ENCODE results near the gene ACOT13. TPM values are rescaled to one million over a fixed set of nuclear protein-coding genes. Genes with fewer than 3 reads are reported as not detected.
A peak's percentile ranks its signal among the peaks of the same experiment; 100 is the strongest.
"Not testable (repeated sequence)": the region's sequence is repeated elsewhere in the genome, so short reads cannot be mapped to it uniquely, and the experiment has no call there.

Gene ACOT13
- total RNA-seq, 2 experiments from 2014 or later = 16.6 to 20.6 TPM

GRCh38 chr6:24734710-24735109, 67.8 kb downstream of the ACOT13 start:
- DNase-seq; POLR2A ChIA-PET; ATAC-seq (ENCODE audit: low read depth); H3K36me3 Mint-ChIP-seq; H3K27ac Mint-ChIP-seq; H3K27me3 Mint-ChIP-seq; H3K4me1 Mint-ChIP-seq; H3K4me3 Mint-ChIP-seq: not testable (repeated sequence)
- H3K9me3 Mint-ChIP-seq = peaks cover 13% of the 10 kb centered on the region

DNA sequence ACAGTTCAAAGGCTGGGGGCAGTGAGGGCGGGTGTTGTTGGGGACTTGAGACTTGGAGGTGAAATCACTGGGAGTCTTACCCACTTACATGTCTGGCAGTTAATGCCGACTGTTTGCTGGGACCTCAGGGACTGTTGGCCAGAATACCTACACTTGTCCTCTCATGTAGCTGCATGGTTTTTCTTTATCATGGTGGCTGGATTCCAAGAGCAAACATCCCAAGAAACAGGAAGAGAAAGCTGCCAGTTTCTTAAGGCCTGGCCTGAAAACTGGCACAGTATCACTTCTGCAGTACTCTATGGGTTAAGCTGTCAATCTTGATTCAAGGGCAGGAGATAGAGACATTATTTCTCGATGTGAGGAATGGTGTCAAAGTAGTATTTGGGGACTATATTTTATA, 71.9 kb downstream of the ACOT13 start:
- Mint-ChIP-seq H3K4me3 (no peak overlapping the region), H3K9me3 (peaks cover 1% of the 10 kb centered on the region), H3K36me3 (no peaks in the 10 kb centered on the region), H3K27ac (no peak overlapping the region), H3K4me1 (peaks cover 14% of the 10 kb centered on the region), H3K27me3 (peaks cover 4% of the 10 kb centered on the region)
- DNase-seq (no peak), ATAC-seq (ENCODE audit: low read depth) (no peak)
- POLR2A ChIA-PET = no interaction called here

DNA sequence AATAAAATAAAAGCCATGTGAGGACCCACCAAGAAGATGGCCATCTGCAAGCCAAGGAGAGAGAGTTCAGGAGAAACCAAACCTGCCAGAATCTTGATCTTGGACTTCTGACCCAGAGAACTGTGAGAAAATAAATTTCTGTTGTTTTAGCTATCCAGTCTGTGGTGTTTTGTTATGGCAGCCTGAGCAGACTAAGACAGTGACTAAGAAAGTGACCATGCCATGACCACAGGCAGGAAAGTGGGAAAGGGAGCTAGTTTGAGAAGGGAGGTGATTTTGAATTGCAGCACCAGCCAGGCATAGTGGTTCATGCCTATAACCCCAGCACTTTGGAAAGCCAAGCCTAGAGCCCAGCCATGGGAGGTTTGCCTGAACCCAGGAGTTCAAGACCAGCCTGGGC, 74.0 kb downstream of the ACOT13 start:
- Mint-ChIP-seq H3K27ac (no peak overlapping the region), H3K9me3 (peaks cover 1% of the 10 kb centered on the region), H3K4me3 (no peak overlapping the region), H3K4me1 (peaks cover 8% of the 10 kb centered on the region), H3K27me3 (peaks cover 4% of the 10 kb centered on the region), H3K36me3 (no peaks in the 10 kb centered on the region)
- ATAC-seq (ENCODE audit: low read depth) (no peak), DNase-seq (no peak)
- POLR2A ChIA-PET = no interaction called here

DNA sequence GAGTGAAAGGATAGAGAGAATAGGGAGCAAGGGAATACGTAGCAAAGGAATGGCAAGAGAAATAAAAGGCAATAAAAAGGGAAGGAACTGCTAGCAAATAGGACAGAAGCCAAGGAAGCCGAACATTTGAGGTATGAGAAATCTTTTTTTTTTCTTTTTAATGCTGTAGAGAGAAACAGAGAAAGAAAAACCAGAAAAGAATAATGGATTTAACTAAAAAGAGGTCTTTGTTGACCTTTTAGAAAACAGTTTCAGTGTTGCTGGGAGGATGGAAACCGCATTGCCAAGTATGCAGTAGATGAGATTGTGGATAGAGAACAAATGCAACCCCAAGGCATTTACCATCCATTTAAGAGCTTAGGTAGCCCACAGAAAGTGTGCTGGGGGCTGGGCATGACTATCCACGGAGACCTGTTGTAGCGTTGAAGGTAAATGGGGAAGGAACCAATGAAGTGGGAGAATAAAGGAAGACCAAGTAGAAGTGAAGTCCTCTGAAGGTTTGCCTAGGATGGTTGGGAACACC, 75.4 kb downstream of the ACOT13 start:
- H3K27me3 Mint-ChIP-seq = no peaks in the 10 kb centered on the region
- POLR2A ChIA-PET = no interaction called here

GRCh38 chr6:24743265-24743943, 76.5 kb downstream of the ACOT13 start:
- ATAC-seq (ENCODE audit: low read depth) (peak; percentile 54), DNase-seq (no peak)
- H3K27me3 Mint-ChIP-seq = no peaks in the 10 kb centered on the region
- H3K4me3 Mint-ChIP-seq = no peak overlapping the region
- H3K9me3 Mint-ChIP-seq = peaks cover 1% of the 10 kb centered on the region
- H3K4me1 Mint-ChIP-seq = peaks cover 5% of the 10 kb centered on the region
- no peak overlapping the region for H3K27ac Mint-ChIP-seq
- H3K36me3 Mint-ChIP-seq = no peaks in the 10 kb centered on the region
- POLR2A ChIA-PET = interaction anchor here (1.0 kb wide), 1 partner anchor 22 kb away, joined by 4 read pairs; no protein-coding TSS in a partner anchor

More for the DNA sequence above, 75.4 kb downstream of the ACOT13 start:
- DNase-seq = no peak
- H3K4me3 Mint-ChIP-seq = no peak overlapping the region
- no peaks in the 10 kb centered on the region for H3K36me3 Mint-ChIP-seq
- ATAC-seq (ENCODE audit: low read depth) = no peak
- peaks cover 5% of the 10 kb centered on the region for H3K4me1 Mint-ChIP-seq
- peaks cover 1% of the 10 kb centered on the region for H3K9me3 Mint-ChIP-seq
- no peak overlapping the region for H3K27ac Mint-ChIP-seq

GRCh38 chr6:24743944-24744335, 77.1 kb downstream of the ACOT13 start:
- no peaks in the 10 kb centered on the region for H3K27me3 Mint-ChIP-seq
- peaks cover 1% of the 10 kb centered on the region for H3K9me3 Mint-ChIP-seq
- H3K4me3 Mint-ChIP-seq = no peak overlapping the region
- H3K27ac Mint-ChIP-seq = no peak overlapping the region
- DNase-seq = no peak
- H3K36me3 Mint-ChIP-seq = no peaks in the 10 kb centered on the region
- POLR2A ChIA-PET = no interaction called here
- ATAC-seq (ENCODE audit: low read depth) = no peak
- peaks cover 5% of the 10 kb centered on the region for H3K4me1 Mint-ChIP-seq

DNA sequence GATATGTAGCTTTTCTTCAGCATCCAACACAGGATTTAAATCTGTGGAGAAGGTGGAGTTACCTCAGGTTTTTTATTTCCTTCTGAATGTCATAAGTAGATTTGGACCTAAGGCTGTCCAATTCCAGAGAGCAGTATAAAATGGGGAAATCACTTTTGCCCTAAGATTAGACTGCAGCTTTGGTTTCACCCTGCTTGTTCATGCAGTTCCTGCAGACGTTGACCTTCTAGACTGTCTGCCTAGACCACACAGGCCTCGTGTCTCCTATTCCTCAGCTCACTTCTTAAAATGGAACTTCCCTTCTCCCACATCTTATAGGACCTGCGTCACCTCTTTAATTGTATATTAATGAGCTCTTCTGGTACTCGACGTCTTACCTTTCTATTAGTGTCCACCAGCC, 78.0 kb downstream of the ACOT13 start:
- ATAC-seq (ENCODE audit: low read depth) (no peak), DNase-seq (no peak)
- Mint-ChIP-seq H3K27me3 (no peaks in the 10 kb centered on the region), H3K9me3 (no peaks in the 10 kb centered on the region), H3K36me3 (no peaks in the 10 kb centered on the region), H3K4me3 (no peak overlapping the region), H3K4me1 (peaks cover 5% of the 10 kb centered on the region), H3K27ac (no peak overlapping the region)
- POLR2A ChIA-PET = interaction anchor here (0.9 to 1.0 kb wide), 2 partner anchors 14 to 23 kb away, joined by 3 read pairs; no protein-coding TSS in a partner anchor

DNA sequence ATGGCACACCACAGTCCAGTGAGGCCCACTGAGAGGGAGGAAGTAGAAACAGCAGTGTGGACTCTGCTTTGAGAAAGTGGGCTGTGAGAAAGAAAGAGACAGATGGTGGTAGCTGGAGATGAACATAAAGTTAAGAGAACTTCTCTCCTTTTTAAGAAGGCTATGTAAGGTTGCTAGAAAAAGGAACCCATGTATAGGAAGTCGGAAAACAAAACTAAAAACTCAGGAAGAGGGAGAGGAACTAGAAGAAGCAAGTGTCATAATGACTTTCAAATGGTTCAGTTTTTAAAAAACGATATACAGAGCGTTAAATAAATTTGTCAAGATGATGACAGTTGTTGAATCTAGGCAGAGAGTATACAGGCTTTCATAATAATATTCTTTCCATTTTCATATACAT, 82.4 kb downstream of the ACOT13 start:
- no peak for DNase-seq
- ATAC-seq (ENCODE audit: low read depth) = no peak
- Mint-ChIP-seq H3K4me1 (no peaks in the 10 kb centered on the region), H3K27me3 (peaks cover 12% of the 10 kb centered on the region), H3K36me3 (no peaks in the 10 kb centered on the region), H3K27ac (no peak overlapping the region), H3K4me3 (no peak overlapping the region), H3K9me3 (peaks cover 2% of the 10 kb centered on the region)
- POLR2A ChIA-PET = interaction anchor here (0.6 kb wide), 1 partner anchor 20 kb away, joined by 3 read pairs; no protein-coding TSS in a partner anchor

DNA sequence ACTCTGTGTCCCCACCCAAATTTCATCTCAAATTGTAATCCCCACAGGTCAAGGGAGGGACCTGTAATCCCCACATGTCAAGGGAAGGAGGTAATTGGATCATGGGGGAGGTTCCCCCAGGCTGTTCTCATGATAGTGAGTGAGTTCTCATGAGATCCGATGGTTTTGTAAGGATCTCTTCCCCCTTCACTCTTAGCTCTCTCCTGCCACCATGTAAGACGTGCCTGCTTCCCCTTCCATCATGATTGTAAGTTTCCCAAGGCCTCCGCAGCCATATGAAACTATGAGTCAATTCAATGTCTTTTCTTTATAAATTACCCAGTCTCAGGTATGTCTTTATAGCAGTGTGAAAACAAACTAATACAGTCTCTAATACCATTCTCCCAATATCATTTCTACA, 84.0 kb downstream of the ACOT13 start:
- H3K27me3 Mint-ChIP-seq = peaks cover 12% of the 10 kb centered on the region
- ATAC-seq (ENCODE audit: low read depth); H3K4me3 Mint-ChIP-seq; H3K36me3 Mint-ChIP-seq; DNase-seq; H3K27ac Mint-ChIP-seq; H3K4me1 Mint-ChIP-seq; H3K9me3 Mint-ChIP-seq; POLR2A ChIA-PET: not testable (repeated sequence)

- Mint-ChIP-seq H3K4me3 (no peak overlapping the region), H3K4me1 (no peaks in the 10 kb centered on the region), H3K9me3 (peaks cover 3% of the 10 kb centered on the region), H3K27me3 (peaks cover 12% of the 10 kb centered on the region), H3K36me3 (no peaks in the 10 kb centered on the region), H3K27ac (no peak overlapping the region)
- POLR2A ChIA-PET = no interaction called here
- ATAC-seq (ENCODE audit: low read depth) (no peak), DNase-seq (no peak)
Measured at GRCh38 chr6:24752503-24752902, 85.6 kb downstream of the ACOT13 start.

DNA sequence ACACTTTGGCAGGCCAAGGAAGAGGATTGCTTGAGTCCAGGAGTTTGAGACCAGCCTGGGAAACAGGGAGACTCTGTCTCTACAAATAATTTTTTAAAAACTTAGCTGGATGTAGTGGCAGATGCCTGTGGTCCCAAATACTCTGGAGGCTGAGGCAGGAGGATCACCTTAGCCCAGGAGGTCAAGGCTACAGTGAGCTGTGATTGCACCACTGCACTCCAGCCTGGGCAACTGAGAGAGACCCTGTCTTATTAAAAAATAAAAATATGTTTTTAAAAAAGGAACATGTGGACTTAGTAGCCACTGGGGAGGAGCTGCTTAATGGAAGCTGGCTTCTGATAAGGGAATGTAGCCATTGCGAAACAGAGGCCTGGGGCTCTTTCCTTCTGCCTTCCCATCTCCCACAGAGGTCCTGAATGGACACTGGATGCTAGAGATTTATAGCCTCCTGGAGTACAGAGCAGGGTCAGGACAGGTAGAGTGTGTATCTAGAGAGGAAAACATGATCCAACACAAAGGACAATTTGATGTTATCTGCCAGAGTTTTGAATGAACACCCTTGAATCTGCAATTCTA, 86.1 kb downstream of the ACOT13 start:
- ATAC-seq (ENCODE audit: low read depth) = no peak

DNA sequence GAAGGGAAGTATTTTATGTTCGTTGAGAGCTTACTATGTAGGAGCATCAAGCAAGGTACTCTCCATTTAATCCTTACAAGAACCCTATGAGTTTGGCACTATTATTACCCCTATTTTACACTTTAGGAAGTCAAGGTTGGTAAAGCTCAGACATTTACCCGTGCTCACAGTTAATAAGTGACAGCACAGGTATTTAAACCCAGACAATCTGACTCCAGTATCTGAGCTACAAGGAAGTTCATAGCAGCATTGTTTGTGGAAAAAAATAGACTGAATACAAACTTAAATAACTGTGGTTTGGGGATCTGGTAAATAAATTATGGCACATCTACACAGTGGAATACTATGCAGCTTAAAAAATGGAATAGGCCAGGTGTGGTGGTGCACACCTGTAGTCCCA, 86.7 kb downstream of the ACOT13 start:
- H3K27me3 Mint-ChIP-seq = peaks cover 12% of the 10 kb centered on the region
- H3K4me1 Mint-ChIP-seq = no peaks in the 10 kb centered on the region
- peaks cover 3% of the 10 kb centered on the region for H3K9me3 Mint-ChIP-seq
- no peak overlapping the region for H3K27ac Mint-ChIP-seq
- no peak for DNase-seq
- POLR2A ChIA-PET = no interaction called here
- ATAC-seq (ENCODE audit: low read depth) = no peak
- no peak overlapping the region for H3K4me3 Mint-ChIP-seq
- no peaks in the 10 kb centered on the region for H3K36me3 Mint-ChIP-seq

More for the DNA sequence above, 86.1 kb downstream of the ACOT13 start:
- Mint-ChIP-seq H3K27me3 (peaks cover 12% of the 10 kb centered on the region), H3K4me3 (no peak overlapping the region), H3K27ac (no peak overlapping the region), H3K4me1 (no peaks in the 10 kb centered on the region), H3K36me3 (no peaks in the 10 kb centered on the region), H3K9me3 (peaks cover 3% of the 10 kb centered on the region)
- POLR2A ChIA-PET = no interaction called here
- no peak for DNase-seq

- ATAC-seq (ENCODE audit: low read depth); H3K36me3 Mint-ChIP-seq; DNase-seq; H3K4me1 Mint-ChIP-seq; H3K27ac Mint-ChIP-seq; POLR2A ChIA-PET; H3K9me3 Mint-ChIP-seq; H3K4me3 Mint-ChIP-seq: not testable (repeated sequence)
- H3K27me3 Mint-ChIP-seq = peaks cover 12% of the 10 kb centered on the region
Measured at GRCh38 chr6:24754378-24754777, 87.5 kb downstream of the ACOT13 start.
